Neural cell (in vitro differentiated cells): ENCODE results near the gene BIRC5.

Experiments
- EP300 ChIP-seq: fragments of 450-650 bp; conservative IDR thresholded peaks from 2 replicates; pipeline ENCODE4 v1.6.1; 2014; ENCODE audit warnings: antibody characterized with exemption, mild to moderate bottlenecking, moderate library complexity; ENCODE audit not compliant: poor library complexity, severe bottlenecking
- EZH2 ChIP-seq: fragments of 200-600, 300-800 bp; shearing (Covaris generic), sonication (generic); IDR thresholded peaks from 2 replicates; pipeline ENCODE4 v1.6.1; 2014; ENCODE audit warnings: antibody characterized with exemption, low read length, borderline replicate concordance, mild to moderate bottlenecking; ENCODE audit not compliant: insufficient read depth, poor library complexity, severe bottlenecking
- MXI1 ChIP-seq: fragments of 450-650 bp; conservative IDR thresholded peaks from 2 replicates; pipeline ENCODE4 v1.6.1; 2014; ENCODE audit warnings: antibody characterized with exemption, mild to moderate bottlenecking; ENCODE audit not compliant: poor library complexity, severe bottlenecking
- POLR2AphosphoS5 ChIP-seq: IDR thresholded peaks from 2 replicates; pipeline ENCODE4 v1.6.1; 2012
- RAD21 ChIP-seq: fragments of 450-650 bp; conservative IDR thresholded peaks from 2 replicates; pipeline ENCODE4 v1.6.1; 2014; ENCODE audit warnings: antibody characterized with exemption, mild to moderate bottlenecking, moderate library complexity
- SMC3 ChIP-seq: fragments of 450-650 bp; conservative IDR thresholded peaks from 2 replicates; pipeline ENCODE4 v1.6.1; 2014; ENCODE audit warnings: antibody characterized with exemption, mild to moderate bottlenecking, moderate library complexity; ENCODE audit not compliant: poor library complexity
- TAF1 ChIP-seq: IDR thresholded peaks from 2 replicates; pipeline ENCODE4 v1.6.1; 2012; ENCODE audit warnings: low read depth
- TF ChIP-seq, protein P1 (sequence below): fragments of 450-650 bp; IDR thresholded peaks from 2 replicates; pipeline ENCODE4 v1.5.1; 2014; ENCODE audit warnings: antibody characterized with exemption, mild to moderate bottlenecking, moderate library complexity; ENCODE audit not compliant: poor library complexity, severe bottlenecking

DNA sequence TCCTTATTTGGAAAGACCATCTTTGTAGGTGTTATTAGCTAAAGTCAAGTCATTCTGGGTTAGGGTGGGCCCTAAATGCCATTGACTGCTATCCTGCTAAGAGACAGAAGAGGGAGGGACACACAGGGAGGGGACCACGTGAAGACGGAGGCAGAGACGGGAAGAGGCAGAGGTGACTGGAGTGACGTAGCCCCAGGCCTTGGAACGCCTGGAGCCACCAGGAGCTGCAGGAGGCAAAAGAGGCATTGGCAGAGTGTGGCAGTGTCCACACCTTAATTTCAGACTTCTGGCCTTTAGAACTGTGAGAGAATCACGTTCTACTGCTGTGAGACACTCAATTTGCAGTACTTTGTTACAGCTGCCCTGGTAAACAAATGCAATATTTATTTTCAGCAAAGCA lies 13.6 kb upstream of the BIRC5 start:
- TF ChIP-seq, protein P1, sequence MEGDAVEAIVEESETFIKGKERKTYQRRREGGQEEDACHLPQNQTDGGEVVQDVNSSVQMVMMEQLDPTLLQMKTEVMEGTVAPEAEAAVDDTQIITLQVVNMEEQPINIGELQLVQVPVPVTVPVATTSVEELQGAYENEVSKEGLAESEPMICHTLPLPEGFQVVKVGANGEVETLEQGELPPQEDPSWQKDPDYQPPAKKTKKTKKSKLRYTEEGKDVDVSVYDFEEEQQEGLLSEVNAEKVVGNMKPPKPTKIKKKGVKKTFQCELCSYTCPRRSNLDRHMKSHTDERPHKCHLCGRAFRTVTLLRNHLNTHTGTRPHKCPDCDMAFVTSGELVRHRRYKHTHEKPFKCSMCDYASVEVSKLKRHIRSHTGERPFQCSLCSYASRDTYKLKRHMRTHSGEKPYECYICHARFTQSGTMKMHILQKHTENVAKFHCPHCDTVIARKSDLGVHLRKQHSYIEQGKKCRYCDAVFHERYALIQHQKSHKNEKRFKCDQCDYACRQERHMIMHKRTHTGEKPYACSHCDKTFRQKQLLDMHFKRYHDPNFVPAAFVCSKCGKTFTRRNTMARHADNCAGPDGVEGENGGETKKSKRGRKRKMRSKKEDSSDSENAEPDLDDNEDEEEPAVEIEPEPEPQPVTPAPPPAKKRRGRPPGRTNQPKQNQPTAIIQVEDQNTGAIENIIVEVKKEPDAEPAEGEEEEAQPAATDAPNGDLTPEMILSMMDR: no peak
- TF ChIP-seq POLR2AphosphoS5 (no peak), MXI1 (no peak), RAD21 (no peak), EZH2 (no peak), SMC3 (no peak), EP300 (no peak), TAF1 (no peak)
